ENCODE measurements around the gene CCDC6. TPM values are rescaled to one million over a fixed set of nuclear protein-coding genes. Genes with fewer than 3 reads are reported as not detected.

CCDC6 gene
- polyA plus RNA-seq, 1 donor (not counting 4 experiments of a cell fraction or from before 2014, with no cell fraction given): 46.5 TPM

- no peak for FAIRE-seq
- Histone ChIP-seq H3K4me2 (ENCODE audit: control insufficient read depth, extremely low read depth, insufficient read depth, low read depth, low read length) (peak overlapping the region; percentile 22), H3K36me3 (ENCODE audit: control insufficient read depth in 2 of 2, extremely low read depth in 1 of 2, insufficient read depth in 2 of 2, low read length in 2 of 2) (no peaks in the 10 kb centered on the region), H3K9ac (ENCODE audit: control insufficient read depth, extremely low read depth, insufficient read depth, low read length) (no peak overlapping the region), H3K9me3 (ENCODE audit: control insufficient read depth, low read depth, low read length) (no peaks in the 10 kb centered on the region), H4K20me1 (ENCODE audit: control insufficient read depth, extremely low read depth, insufficient read depth, low read length) (peaks cover 5% of the 10 kb centered on the region), H3K27ac (ENCODE audit: control insufficient read depth, insufficient read depth, low read length) (no peak overlapping the region), H3K9me1 (ENCODE audit: control insufficient read depth, extremely low read depth, insufficient read depth, low read length) (peaks cover under 1% of the 10 kb centered on the region), H2AFZ (ENCODE audit: control insufficient read depth, low read length) (peak overlapping the region; percentile 56), H3K4me1 (ENCODE audit: control insufficient read depth, extremely low read depth, insufficient read depth, low read length) (peaks cover 31% of the 10 kb centered on the region), H3K4me3 (ENCODE audit: control insufficient read depth in 2 of 3, extremely low read depth in 1 of 3, insufficient read depth in 2 of 3, low read depth in 1 of 3, low read length in 3 of 3) (no peak overlapping the region), H3K79me2 (ENCODE audit: control insufficient read depth, insufficient read depth, low read length) (peaks cover 13% of the 10 kb centered on the region), H3K27me3 (ENCODE audit: control insufficient read depth, extremely low read depth, insufficient read depth, low read length) (no peaks in the 10 kb centered on the region)
- dilution Hi-C loops (cut with MboI; ENCODE audit: extremely low pct_ligation_motif_present, low sequenced_read_pairs): no loop called here
- DNase-seq (ENCODE audit: low read depth, low spot score): no peak
- TF ChIP-seq, protein P1, sequence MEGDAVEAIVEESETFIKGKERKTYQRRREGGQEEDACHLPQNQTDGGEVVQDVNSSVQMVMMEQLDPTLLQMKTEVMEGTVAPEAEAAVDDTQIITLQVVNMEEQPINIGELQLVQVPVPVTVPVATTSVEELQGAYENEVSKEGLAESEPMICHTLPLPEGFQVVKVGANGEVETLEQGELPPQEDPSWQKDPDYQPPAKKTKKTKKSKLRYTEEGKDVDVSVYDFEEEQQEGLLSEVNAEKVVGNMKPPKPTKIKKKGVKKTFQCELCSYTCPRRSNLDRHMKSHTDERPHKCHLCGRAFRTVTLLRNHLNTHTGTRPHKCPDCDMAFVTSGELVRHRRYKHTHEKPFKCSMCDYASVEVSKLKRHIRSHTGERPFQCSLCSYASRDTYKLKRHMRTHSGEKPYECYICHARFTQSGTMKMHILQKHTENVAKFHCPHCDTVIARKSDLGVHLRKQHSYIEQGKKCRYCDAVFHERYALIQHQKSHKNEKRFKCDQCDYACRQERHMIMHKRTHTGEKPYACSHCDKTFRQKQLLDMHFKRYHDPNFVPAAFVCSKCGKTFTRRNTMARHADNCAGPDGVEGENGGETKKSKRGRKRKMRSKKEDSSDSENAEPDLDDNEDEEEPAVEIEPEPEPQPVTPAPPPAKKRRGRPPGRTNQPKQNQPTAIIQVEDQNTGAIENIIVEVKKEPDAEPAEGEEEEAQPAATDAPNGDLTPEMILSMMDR (optimal IDR thresholded peaks at IDR 0.05 in 1 of 3, IDR thresholded peaks at IDR 0.05 in 1 of 3, conservative IDR thresholded peaks at IDR 0.05 in 1 of 3; ENCODE audit: extremely low read depth in 1 of 3, insufficient read depth in 2 of 3, low read length in 3 of 3): no peak
- TF ChIP-seq EZH2 (IDR thresholded peaks at IDR 0.05; ENCODE audit: low read length): no peak
These were observed 3.5 kb upstream of the CCDC6 start for GRCh38 chr10:59909815-59910214.

- H3K9me3 ChIP-seq (ENCODE audit: control insufficient read depth, low read depth, low read length): no peaks in the 10 kb centered on the region
- H3K4me2 ChIP-seq (ENCODE audit: control insufficient read depth, extremely low read depth, insufficient read depth, low read depth, low read length): peak overlapping the region; percentile 96
- FAIRE-seq (no peak), DNase-seq (ENCODE audit: low read depth, low spot score) (no peak)
- H3K9me1 ChIP-seq (ENCODE audit: control insufficient read depth, extremely low read depth, insufficient read depth, low read length): peaks cover 3% of the 10 kb centered on the region
- H3K9ac ChIP-seq (ENCODE audit: control insufficient read depth, extremely low read depth, insufficient read depth, low read length): no peak overlapping the region
- peaks cover 13% of the 10 kb centered on the region for H4K20me1 ChIP-seq (ENCODE audit: control insufficient read depth, extremely low read depth, insufficient read depth, low read length)
- H3K36me3 ChIP-seq (ENCODE audit: control insufficient read depth in 2 of 2, extremely low read depth in 1 of 2, insufficient read depth in 2 of 2, low read length in 2 of 2): no peaks in the 10 kb centered on the region
- TF ChIP-seq, protein P1 (optimal IDR thresholded peaks at IDR 0.05 in 1 of 3, IDR thresholded peaks at IDR 0.05 in 1 of 3, conservative IDR thresholded peaks at IDR 0.05 in 1 of 3; ENCODE audit: extremely low read depth in 1 of 3, insufficient read depth in 2 of 3, low read length in 3 of 3): no peak
- peaks cover 23% of the 10 kb centered on the region for H3K79me2 ChIP-seq (ENCODE audit: control insufficient read depth, insufficient read depth, low read length)
- H2AFZ ChIP-seq (ENCODE audit: control insufficient read depth, low read length): peak overlapping the region; percentile 55
- H3K27me3 ChIP-seq (ENCODE audit: control insufficient read depth, extremely low read depth, insufficient read depth, low read length): no peaks in the 10 kb centered on the region
- H3K4me3 ChIP-seq (ENCODE audit: control insufficient read depth in 2 of 3, extremely low read depth in 1 of 3, insufficient read depth in 2 of 3, low read depth in 1 of 3, low read length in 3 of 3): peak overlapping the region in 1 of 3 experiments; percentile 94
- peak overlapping the region; percentile 95 for H3K27ac ChIP-seq (ENCODE audit: control insufficient read depth, insufficient read depth, low read length)
- peaks cover 42% of the 10 kb centered on the region for H3K4me1 ChIP-seq (ENCODE audit: control insufficient read depth, extremely low read depth, insufficient read depth, low read length)
- dilution Hi-C loops (cut with MboI; ENCODE audit: extremely low pct_ligation_motif_present, low sequenced_read_pairs): no loop called here
These were observed 2.4 kb upstream of the CCDC6 start for GRCh38 chr10:59908808-59909143.

All from keratinocyte (primary cell).